ENCODE results near the gene CELF1.

Gene CELF1

DNA sequence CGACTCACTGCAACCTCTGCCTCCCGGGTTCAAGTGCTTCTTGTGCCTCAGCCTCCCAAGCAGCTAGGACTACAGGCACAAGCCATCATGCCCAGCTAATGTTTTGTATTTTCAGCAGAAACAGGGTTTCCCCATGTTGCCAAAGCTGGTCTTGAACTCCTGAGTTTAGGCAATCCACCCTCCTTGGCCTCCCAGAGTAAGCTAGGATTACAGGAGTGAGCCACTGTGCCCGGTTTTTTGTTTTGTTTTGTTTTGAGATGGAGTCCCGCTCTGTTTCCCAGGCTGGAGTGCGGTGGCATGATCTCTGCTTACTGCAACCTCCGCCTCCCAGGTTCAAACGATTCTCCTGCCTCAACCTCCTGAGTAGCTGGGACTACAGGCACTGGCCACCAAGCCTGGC, 41.0 kb downstream of the CELF1 start:
- Histone ChIP-seq H3K9ac (ENCODE audit: low read length) (no peak overlapping the region), H3K9me3 (replicated peaks; ENCODE audit: insufficient read depth, low read length) (no peaks in the 10 kb centered on the region), H3K4me3 (ENCODE audit: low read length) (no peak overlapping the region), H3K79me2 (ENCODE audit: low read length) (peaks cover 99% of the 10 kb centered on the region), H3K27me3 (replicated peaks; ENCODE audit: insufficient read depth, low read length) (no peaks in the 10 kb centered on the region), H3F3A (ENCODE audit: insufficient read depth, low read length) (peaks cover 7% of the 10 kb centered on the region; the same call in 1 of the 2 replicates), H3K4me1 (ENCODE audit: low read length) (peaks cover 6% of the 10 kb centered on the region; the same call in 1 of the 2 replicates), H3K27ac (ENCODE audit: low read length) (no peak overlapping the region), H3K9me2 (replicated peaks; ENCODE audit: insufficient read depth, low read length) (no peaks in the 10 kb centered on the region), H3K36me3 (replicated peaks; ENCODE audit: insufficient read depth, low read length) (no peaks in the 10 kb centered on the region), H2AFZ (ENCODE audit: low read length) (no peak overlapping the region), H4K20me1 (ENCODE audit: insufficient read depth, low read length) (peaks cover 19% of the 10 kb centered on the region), H3K4me2 (ENCODE audit: low read depth, low read length) (no peak overlapping the region)
- DNase-seq = no peak
- TF ChIP-seq EZH2 (optimal IDR thresholded peaks at IDR 0.05; ENCODE audit: low read depth, low read length) (no peak), EZH2phosphoT487 (IDR thresholded peaks at IDR 0.05; ENCODE audit: low read length) (no peak)
- TF ChIP-seq, protein P1, sequence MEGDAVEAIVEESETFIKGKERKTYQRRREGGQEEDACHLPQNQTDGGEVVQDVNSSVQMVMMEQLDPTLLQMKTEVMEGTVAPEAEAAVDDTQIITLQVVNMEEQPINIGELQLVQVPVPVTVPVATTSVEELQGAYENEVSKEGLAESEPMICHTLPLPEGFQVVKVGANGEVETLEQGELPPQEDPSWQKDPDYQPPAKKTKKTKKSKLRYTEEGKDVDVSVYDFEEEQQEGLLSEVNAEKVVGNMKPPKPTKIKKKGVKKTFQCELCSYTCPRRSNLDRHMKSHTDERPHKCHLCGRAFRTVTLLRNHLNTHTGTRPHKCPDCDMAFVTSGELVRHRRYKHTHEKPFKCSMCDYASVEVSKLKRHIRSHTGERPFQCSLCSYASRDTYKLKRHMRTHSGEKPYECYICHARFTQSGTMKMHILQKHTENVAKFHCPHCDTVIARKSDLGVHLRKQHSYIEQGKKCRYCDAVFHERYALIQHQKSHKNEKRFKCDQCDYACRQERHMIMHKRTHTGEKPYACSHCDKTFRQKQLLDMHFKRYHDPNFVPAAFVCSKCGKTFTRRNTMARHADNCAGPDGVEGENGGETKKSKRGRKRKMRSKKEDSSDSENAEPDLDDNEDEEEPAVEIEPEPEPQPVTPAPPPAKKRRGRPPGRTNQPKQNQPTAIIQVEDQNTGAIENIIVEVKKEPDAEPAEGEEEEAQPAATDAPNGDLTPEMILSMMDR (IDR thresholded peaks at IDR 0.05; ENCODE audit: low read length) = no peak

DNA sequence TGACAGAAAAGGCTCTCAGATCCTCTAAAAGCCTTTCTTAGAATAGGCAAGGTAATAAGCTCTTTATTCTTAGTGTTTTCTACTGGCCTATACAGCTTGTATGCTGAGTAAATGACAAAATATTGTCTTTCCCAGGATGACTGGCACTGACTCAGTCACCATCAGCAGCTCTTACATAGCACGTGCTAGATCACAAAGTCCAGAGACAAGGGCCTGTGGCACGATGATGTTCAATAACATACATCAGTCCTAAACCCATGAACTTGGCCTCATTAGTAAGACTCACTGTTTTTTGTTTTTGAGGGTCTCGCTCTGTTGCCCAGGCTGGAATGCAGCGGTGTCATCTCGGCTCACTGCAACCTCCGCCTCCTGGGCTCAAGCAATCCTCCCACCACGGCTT, 42.7 kb downstream of the CELF1 start:
- H3K36me3 ChIP-seq (replicated peaks; ENCODE audit: insufficient read depth, low read length) = no peaks in the 10 kb centered on the region
- no peaks in the 10 kb centered on the region for H3K27me3 ChIP-seq (replicated peaks; ENCODE audit: insufficient read depth, low read length)
- H3K9ac ChIP-seq (ENCODE audit: low read length) = no peak overlapping the region
- no peaks in the 10 kb centered on the region for H3K9me2 ChIP-seq (replicated peaks; ENCODE audit: insufficient read depth, low read length)
- H3F3A ChIP-seq (ENCODE audit: insufficient read depth, low read length) = peaks cover 7% of the 10 kb centered on the region; the same call in 1 of the 2 replicates
- H3K4me1 ChIP-seq (ENCODE audit: low read length) = peaks cover 6% of the 10 kb centered on the region; the same call in 1 of the 2 replicates
- H3K4me3 ChIP-seq (ENCODE audit: low read length) = no peak overlapping the region
- H2AFZ ChIP-seq (ENCODE audit: low read length) = no peak overlapping the region
- TF ChIP-seq EZH2 (optimal IDR thresholded peaks at IDR 0.05; ENCODE audit: low read depth, low read length) = no peak
- TF ChIP-seq, protein P1 (IDR thresholded peaks at IDR 0.05; ENCODE audit: low read length) = no peak
- no peak for TF ChIP-seq EZH2phosphoT487 (IDR thresholded peaks at IDR 0.05; ENCODE audit: low read length)
- peaks cover 21% of the 10 kb centered on the region for H4K20me1 ChIP-seq (ENCODE audit: insufficient read depth, low read length)
- H3K27ac ChIP-seq (ENCODE audit: low read length) = no peak overlapping the region
- H3K4me2 ChIP-seq (ENCODE audit: low read depth, low read length) = peak overlapping the region; percentile 40
- peaks cover 99% of the 10 kb centered on the region for H3K79me2 ChIP-seq (ENCODE audit: low read length)
- no peak for DNase-seq
- H3K9me3 ChIP-seq (replicated peaks; ENCODE audit: insufficient read depth, low read length) = no peaks in the 10 kb centered on the region

DNA sequence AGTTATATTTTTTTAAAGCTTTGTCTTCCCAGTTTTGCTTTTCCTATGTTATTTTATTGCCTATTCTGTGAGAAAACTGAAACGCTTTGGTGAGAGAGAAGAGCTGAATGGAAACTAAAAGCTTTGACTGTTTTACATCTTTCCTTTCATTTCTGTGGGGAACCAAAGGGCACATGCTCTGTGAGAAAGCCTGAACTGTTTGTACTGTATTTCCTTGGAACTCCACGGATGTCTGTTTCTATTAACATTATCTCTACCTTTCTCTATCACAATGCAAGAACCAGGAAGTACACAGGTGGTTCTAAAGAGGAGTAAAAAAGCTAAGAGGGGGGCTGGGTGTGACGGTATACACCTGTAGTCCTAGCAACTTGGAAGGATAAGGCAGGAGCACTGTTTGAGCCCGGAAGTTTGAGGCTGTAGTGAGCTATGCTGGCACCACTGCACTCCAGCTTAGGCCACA, 43.8 kb downstream of the CELF1 start:
- no peaks in the 10 kb centered on the region for H3K9me2 ChIP-seq (replicated peaks; ENCODE audit: insufficient read depth, low read length)
- peak overlapping the region; percentile 42 for H3K4me2 ChIP-seq (ENCODE audit: low read depth, low read length)
- no peak overlapping the region for H3K9ac ChIP-seq (ENCODE audit: low read length)
- DNase-seq = no peak
- H4K20me1 ChIP-seq (ENCODE audit: insufficient read depth, low read length) = peaks cover 16% of the 10 kb centered on the region
- H3F3A ChIP-seq (ENCODE audit: insufficient read depth, low read length) = peaks cover 7% of the 10 kb centered on the region; the same call in 1 of the 2 replicates
- H3K9me3 ChIP-seq (replicated peaks; ENCODE audit: insufficient read depth, low read length) = no peaks in the 10 kb centered on the region
- no peak overlapping the region for H3K4me3 ChIP-seq (ENCODE audit: low read length)
- H3K36me3 ChIP-seq (replicated peaks; ENCODE audit: insufficient read depth, low read length) = no peaks in the 10 kb centered on the region
- TF ChIP-seq EZH2phosphoT487 (IDR thresholded peaks at IDR 0.05; ENCODE audit: low read length) (no peak), EZH2 (optimal IDR thresholded peaks at IDR 0.05; ENCODE audit: low read depth, low read length) (no peak)
- TF ChIP-seq, protein P1 (IDR thresholded peaks at IDR 0.05; ENCODE audit: low read length) = no peak
- H2AFZ ChIP-seq (ENCODE audit: low read length) = no peak overlapping the region
- H3K4me1 ChIP-seq (ENCODE audit: low read length) = peaks cover 6% of the 10 kb centered on the region; the same call in 1 of the 2 replicates
- H3K27ac ChIP-seq (ENCODE audit: low read length) = peak overlapping the region; percentile 40; the same call in 1 of the 2 replicates
- H3K79me2 ChIP-seq (ENCODE audit: low read length) = peaks cover 99% of the 10 kb centered on the region
- H3K27me3 ChIP-seq (replicated peaks; ENCODE audit: insufficient read depth, low read length) = no peaks in the 10 kb centered on the region

All from MM.1S (cell line).